H1 (cell line): Measurements from ENCODE around the gene STARD8. TPM values are rescaled to one million over a fixed set of nuclear protein-coding genes. Genes with fewer than 3 reads are reported as not detected.
"Not testable (repeated sequence)": the region's sequence is repeated elsewhere in the genome, so short reads cannot be mapped to it uniquely, and the experiment has no call there.

Source experiments
- CTCF ChIA-PET: fragments of 300-600 bp; sonication (Branson Sonifier 250); formaldehyde crosslinking; loops from one replicate; lab custom pipeline; 2021; ENCODE audit not compliant: partially characterized antibody; lab: Charles Lee
- POLR2A ChIA-PET: fragments of 300-600 bp; sonication (Branson Sonifier 250); formaldehyde crosslinking; loops from one replicate; lab custom pipeline; 2021; ENCODE audit warnings: inconsistent platforms; ENCODE audit not compliant: partially characterized antibody; lab: Charles Lee
- DNase-seq, 2 experiments: peaks; one replicate each; pipeline versions ENCODE4 v3.0.0 to v3.0.0-alpha.2; 2010 to 2022; ENCODE audit warnings: low spot score in 2 of 2, low read depth in 1 of 2, mixed read lengths in 1 of 2
- FAIRE-seq: peaks from 2 replicates; lab custom pipeline; 2011; peaks lifted over from hg19 to GRCh38; lab: Jason Lieb, UNC
- H2AFZ ChIP-seq: 2 replicates; pipeline ENCODE4 v1.8.1; 2012; ENCODE audit warnings: low read length, inconsistent platforms
- H2AK5ac ChIP-seq: 2 replicates; pipeline ENCODE4 v1.6.1; 2013; ENCODE audit warnings: low read depth, low read length
- H2BK120ac ChIP-seq: replicated peaks from 2 replicates; pipeline ENCODE3; 2013; ENCODE audit warnings: low read depth, low read length, inconsistent platforms
- H2BK12ac ChIP-seq: 2 replicates; pipeline ENCODE4 v1.6.1; 2013; ENCODE audit warnings: low read depth, low read length
- H2BK15ac ChIP-seq: 2 replicates; pipeline ENCODE4 v1.6.1; 2013; ENCODE audit warnings: low read length
- H2BK20ac ChIP-seq: 2 replicates; pipeline ENCODE4 v1.6.1; 2013; ENCODE audit warnings: low read length
- H2BK5ac ChIP-seq: 2 replicates; pipeline ENCODE4 v1.6.1; 2013; ENCODE audit warnings: low read depth, low read length
- H3K14ac ChIP-seq: 2 replicates; pipeline ENCODE4 v1.6.1; 2013; ENCODE audit warnings: inconsistent platforms; ENCODE audit not compliant: insufficient read length
- H3K18ac ChIP-seq: 2 replicates; pipeline ENCODE4 v1.6.1; 2013; ENCODE audit warnings: low read length; ENCODE audit errors: extremely low read depth
- H3K23ac ChIP-seq: 2 replicates; pipeline ENCODE4 v1.6.1; 2013; ENCODE audit warnings: inconsistent platforms; ENCODE audit not compliant: insufficient read length
- H3K23me2 ChIP-seq: 2 replicates; pipeline ENCODE4 v1.6.1; 2013; ENCODE audit warnings: low read depth, low read length
- H3K27ac ChIP-seq: 2 replicates; pipeline ENCODE4 v1.6.1; 2011; ENCODE audit warnings: low read depth, low read length, inconsistent platforms
- H3K27me3 ChIP-seq, 4 experiments: replicated peaks in 1 of 4; 1 replicate in 1 of 4; 2 replicates in 3 of 4; pipeline versions ENCODE4 v1.6.1 to v1.8.1; 2011 to 2013; ENCODE audit warnings: low read length in 3 of 4, mild to moderate bottlenecking in 3 of 4, inconsistent platforms in 2 of 4, mixed read lengths in 2 of 4, moderate library complexity in 1 of 4; ENCODE audit not compliant: control insufficient read depth in 3 of 4, insufficient read depth in 3 of 4; ENCODE audit errors: extremely low read depth in 1 of 4
- H3K36me3 ChIP-seq, 4 experiments: 2 replicates each; pipeline versions ENCODE4 v1.6.1 to v1.8.1; 2011 to 2013; ENCODE audit warnings: mild to moderate bottlenecking in 4 of 4, low read length in 3 of 4, moderate library complexity in 2 of 4, control low read depth in 1 of 4, inconsistent platforms in 1 of 4; ENCODE audit not compliant: insufficient read depth in 4 of 4, control insufficient read depth in 2 of 4
- H3K4ac ChIP-seq: replicated peaks from 2 replicates; pipeline ENCODE3; 2013; ENCODE audit warnings: low read length, low read depth, mixed read lengths, inconsistent platforms; ENCODE audit not compliant: insufficient read length
- H3K4me1 ChIP-seq, 4 experiments: replicated peaks in 1 of 4; 1 replicate in 1 of 4; 2 replicates in 3 of 4; pipeline versions ENCODE4 v1.6.1 to v1.8.1; 2011 to 2013; ENCODE audit warnings: low read length in 3 of 4, inconsistent platforms in 2 of 4, mixed read lengths in 1 of 4; ENCODE audit not compliant: insufficient read depth in 4 of 4, control insufficient read depth in 3 of 4
- H3K4me2 ChIP-seq, 2 experiments: 2 replicates each; pipeline versions ENCODE4 v1.6.1 to v1.8.1; 2011 to 2013; ENCODE audit warnings: low read depth in 2 of 2, low read length in 2 of 2, control low read depth in 1 of 2, inconsistent platforms in 1 of 2, mild to moderate bottlenecking in 1 of 2; ENCODE audit not compliant: insufficient read depth in 1 of 2
- H3K4me3 ChIP-seq, 4 experiments: fragments of 200-600, 300-600 bp in 1 of 4; sonication (generic), shearing (Covaris generic), sonication (Bioruptor Twin) in 1 of 4; 2 replicates each; pipeline versions ENCODE4 v1.5.1 to v1.8.1; 2011 to 2016; ENCODE audit warnings: low read length in 4 of 4, low read depth in 3 of 4, control low read depth in 2 of 4, inconsistent platforms in 2 of 4, mild to moderate bottlenecking in 2 of 4, mixed read lengths in 1 of 4, moderate library complexity in 1 of 4; ENCODE audit not compliant: insufficient read depth in 2 of 4; ENCODE audit errors: extremely low read depth in 1 of 4
- H3K56ac ChIP-seq: replicated peaks from 2 replicates; pipeline ENCODE3; 2013; ENCODE audit warnings: low read depth, mild to moderate bottlenecking, mixed read lengths, low read length, inconsistent platforms; ENCODE audit not compliant: insufficient read length
- H3K79me1 ChIP-seq: 2 replicates; pipeline ENCODE4 v1.6.1; 2013; ENCODE audit warnings: low read depth, low read length, control low read depth
- H3K79me2 ChIP-seq, 2 experiments: 2 replicates each; pipeline versions ENCODE4 v1.6.1 to v1.8.1; 2012 to 2013; ENCODE audit warnings: low read length in 2 of 2, mild to moderate bottlenecking in 2 of 2, inconsistent platforms in 1 of 2; ENCODE audit not compliant: insufficient read depth in 2 of 2, control insufficient read depth in 1 of 2
- H3K9ac ChIP-seq, 4 experiments: replicated peaks in 1 of 4; 1 replicate in 1 of 4; 2 replicates in 3 of 4; pipeline versions ENCODE4 v1.6.1 to v1.8.1; 2011 to 2013; ENCODE audit warnings: low read depth in 3 of 4, low read length in 3 of 4, control low read depth in 2 of 4, mild to moderate bottlenecking in 2 of 4, moderate library complexity in 2 of 4, inconsistent platforms in 1 of 4; ENCODE audit errors: extremely low read depth in 1 of 4
- H3K9me3 ChIP-seq, 2 experiments: 2 replicates each; pipeline versions ENCODE4 v1.6.1 to v1.8.1; 2012 to 2013; ENCODE audit warnings: mild to moderate bottlenecking in 2 of 2, moderate library complexity in 2 of 2, control low read depth in 1 of 2, inconsistent platforms in 1 of 2, low read depth in 1 of 2, low read length in 1 of 2, mixed read lengths in 1 of 2; ENCODE audit not compliant: insufficient read depth in 2 of 2
- H4K20me1 ChIP-seq, 2 experiments: replicated peaks in 1 of 2; 2 replicates each; pipeline versions ENCODE3 to v1.8.1; 2011 to 2013; ENCODE audit warnings: inconsistent platforms in 2 of 2, low read length in 2 of 2, mild to moderate bottlenecking in 1 of 2; ENCODE audit not compliant: insufficient read depth in 2 of 2, control insufficient read depth in 1 of 2
- H4K5ac ChIP-seq: 2 replicates; pipeline ENCODE4 v1.6.1; 2013; ENCODE audit warnings: low read length, low read depth, mixed read lengths, inconsistent platforms; ENCODE audit not compliant: insufficient read length
- H4K8ac ChIP-seq: 2 replicates; pipeline ENCODE4 v1.8.0; 2013; ENCODE audit warnings: mild to moderate bottlenecking, moderate library complexity, low read length, inconsistent platforms; ENCODE audit not compliant: insufficient read depth; ENCODE audit errors: extremely low read depth
- H4K91ac ChIP-seq: replicated peaks from 2 replicates; pipeline ENCODE3; 2013; ENCODE audit warnings: low read length, mixed read lengths, inconsistent platforms; ENCODE audit not compliant: insufficient read length
- WGBS, 2 experiments: shearing (Covaris generic) in 1 of 2; methylation state at CpG; one replicate each; pipeline versions ENCODE4 v1.1.6 to v1.1.7; 2013 to 2015; ENCODE audit warnings: low lambda C conversion rate in 2 of 2, mixed read lengths in 2 of 2, inconsistent platforms in 1 of 2, low coverage in 1 of 2, missing lambda C conversion rate in 1 of 2; ENCODE audit not compliant: insufficient replicate concordance in 2 of 2, insufficient coverage in 1 of 2, insufficient read length in 1 of 2; ENCODE audit errors: extremely low coverage in 1 of 2, missing lambda C conversion rate in 1 of 2; 5-methylcytosine and 5-hydroxymethylcytosine counted together
- polyA plus RNA-seq, 7 experiments: library from polyadenylated mRNA; depleted of rRNA in 3 of 7; stranded (reverse) in 5 of 7; unstranded in 2 of 7; fragments of >200 nt in 5 of 7; fragments of 200-250 nt in 2 of 7; gene quantifications; 1 replicate in 5 of 7; 2 replicates in 1 of 7; 4 replicates in 1 of 7; pipeline versions ENCODE4 v1.2.1 to v1.2.3, GENCODE V29; 2011 to 2013; ENCODE audit warnings: missing spikeins in 2 of 7, mixed read lengths in 2 of 7
- total RNA-seq: library from RNA; stranded (reverse); fragmentation: NEBNext Ultra II Directional; extraction: Animal tissue kit (Norgen Biotek cat#: 25700); gene quantifications from 2 replicates; pipeline ENCODE4 v1.2.1, GENCODE V29; 2021

The STARD8 gene
- total and polyA plus RNA-seq, 2 of the 8 experiments (the other 6 are each of a cell fraction or from before 2014, with no cell fraction given): 1.8 to 3.8 TPM

DNA sequence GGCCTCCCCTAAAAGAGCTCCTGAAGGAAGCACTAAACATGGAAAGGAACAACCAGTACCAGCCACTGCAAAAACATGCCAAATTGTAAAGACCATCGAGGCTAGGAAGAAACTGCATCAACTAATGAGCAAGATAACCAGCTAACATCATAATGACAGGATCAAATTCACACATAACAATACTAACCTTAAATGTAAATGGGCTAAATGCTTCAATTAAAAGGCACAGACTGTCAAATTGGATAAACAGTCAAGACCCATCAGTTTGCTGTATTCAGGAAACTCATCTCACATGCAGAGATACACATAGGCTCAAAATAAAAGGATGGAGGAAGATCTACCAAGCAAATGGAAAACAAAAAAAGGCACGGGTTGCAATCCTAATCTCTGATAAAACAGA, 43.2 kb upstream of the STARD8 start:
- CTCF ChIA-PET, H3K79me1 ChIP-seq, H4K5ac ChIP-seq, H3K56ac ChIP-seq, H3K79me2 ChIP-seq, H3K27me3 ChIP-seq, H4K8ac ChIP-seq, H2AFZ ChIP-seq, FAIRE-seq, H4K20me1 ChIP-seq, H3K23me2 ChIP-seq, H2BK20ac ChIP-seq, H3K14ac ChIP-seq, H4K91ac ChIP-seq, H3K27ac ChIP-seq, H3K36me3 ChIP-seq, H3K9ac ChIP-seq, H2AK5ac ChIP-seq, H2BK5ac ChIP-seq, H3K4me3 ChIP-seq, H2BK15ac ChIP-seq, H3K18ac ChIP-seq, H3K23ac ChIP-seq, H2BK120ac ChIP-seq, H3K4me1 ChIP-seq, H2BK12ac ChIP-seq, DNase-seq, H3K4me2 ChIP-seq, H3K4ac ChIP-seq, H3K9me3 ChIP-seq, POLR2A ChIA-PET: not testable (repeated sequence)
- WGBS, 2 experiments: 86% methylated on average over 1 of the region's 2 CpGs; no CpG with 5 or more reads in 1 of the 2 experiments

DNA sequence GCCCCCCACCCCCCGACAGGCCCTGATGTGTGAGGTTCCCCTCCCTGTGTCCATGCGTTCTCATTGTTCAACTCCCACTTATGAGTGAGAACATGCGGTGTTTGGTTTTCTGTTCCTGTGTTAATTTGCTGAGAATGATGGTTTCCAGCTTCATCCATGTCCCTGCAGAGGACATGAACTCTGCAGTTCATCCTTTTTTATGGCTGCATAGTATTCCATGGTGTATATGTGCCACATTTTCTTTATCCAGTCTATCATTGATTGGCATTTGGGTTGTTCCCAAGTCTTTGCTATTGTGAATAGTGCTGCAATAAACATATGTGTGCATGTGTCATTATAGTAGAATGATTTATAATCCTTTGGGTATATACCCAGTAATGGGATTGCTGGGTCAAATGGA, 32.7 kb upstream of the STARD8 start:
- H3K14ac ChIP-seq, H3K23me2 ChIP-seq, H2AK5ac ChIP-seq, H2BK5ac ChIP-seq, H4K91ac ChIP-seq, H2BK15ac ChIP-seq, H3K4ac ChIP-seq, H3K27ac ChIP-seq, POLR2A ChIA-PET, H3K36me3 ChIP-seq, H2BK120ac ChIP-seq, H3K79me2 ChIP-seq, H3K27me3 ChIP-seq, H3K4me2 ChIP-seq, H3K23ac ChIP-seq, H3K4me3 ChIP-seq, H3K9ac ChIP-seq, H4K5ac ChIP-seq, DNase-seq, H3K18ac ChIP-seq, H3K56ac ChIP-seq, H4K8ac ChIP-seq, CTCF ChIA-PET, H4K20me1 ChIP-seq, H3K79me1 ChIP-seq, H2BK20ac ChIP-seq, H2BK12ac ChIP-seq, FAIRE-seq, H2AFZ ChIP-seq, H3K9me3 ChIP-seq, H3K4me1 ChIP-seq: not testable (repeated sequence)
- WGBS, 2 experiments: 86% methylated on average over 1 of the region's 3 CpGs; no CpG with 5 or more reads in 1 of the 2 experiments
